K562 (cell line): ENCODE results near the gene EEPD1.

Source experiments
- EP300 ChIP-seq: IDR thresholded peaks from 2 replicates; pipeline ENCODE4 v1.6.1; 2012; ENCODE audit warnings: low read length, improper control_type of control experiment
- EZH2 ChIP-seq: IDR thresholded peaks from 2 replicates; pipeline ENCODE4 v1.6.1; 2012; ENCODE audit warnings: low read depth, mild to moderate bottlenecking, inconsistent platforms, low read length, borderline replicate concordance
- FOXJ2 ChIP-seq: fragments of 200-800 bp; sonication (Bioruptor generic); IDR thresholded peaks from 2 replicates; pipeline ENCODE4 v1.6.1; 2016; ENCODE audit warnings: missing genetic modification characterization, missing compliant biosample characterization
- HIVEP1 ChIP-seq: fragments of 250-450 bp; sonication (Bioruptor Pico); IDR thresholded peaks from 2 replicates; pipeline ENCODE4 v1.4.0; 2020; ENCODE audit warnings: mild to moderate bottlenecking
- NCOA4 ChIP-seq: fragments of 450-650 bp; IDR thresholded peaks from 2 replicates; pipeline ENCODE4 v1.6.1; 2018; ENCODE audit warnings: mild to moderate bottlenecking; ENCODE audit not compliant: partially characterized antibody
- ZNF146 ChIP-seq: IDR thresholded peaks from one replicate; pipeline ENCODE4 v1.6.1; 2018; ENCODE audit warnings: missing compliant biosample characterization; ENCODE audit not compliant: unreplicated experiment
- TF ChIP-seq, protein P1 (sequence below), 3 experiments: IDR thresholded peaks in 2 of 3; conservative IDR thresholded peaks in 1 of 3; 2 replicates each; pipeline ENCODE4 v1.5.1; 2011 to 2012; ENCODE audit warnings: low read length in 3 of 3, mild to moderate bottlenecking in 3 of 3, control low read depth in 2 of 3, improper control_type of control experiment in 1 of 3, inconsistent platforms in 1 of 3, low read depth in 1 of 3, mixed read lengths in 1 of 3, moderate library complexity in 1 of 3; ENCODE audit not compliant: insufficient read depth in 2 of 3
- TF ChIP-seq, protein P2 (sequence below): fragments of 250-450 bp; sonication (Bioruptor Pico); IDR thresholded peaks from 2 replicates; pipeline ENCODE4 v1.5.0; 2020; ENCODE audit warnings: mild to moderate bottlenecking

DNA sequence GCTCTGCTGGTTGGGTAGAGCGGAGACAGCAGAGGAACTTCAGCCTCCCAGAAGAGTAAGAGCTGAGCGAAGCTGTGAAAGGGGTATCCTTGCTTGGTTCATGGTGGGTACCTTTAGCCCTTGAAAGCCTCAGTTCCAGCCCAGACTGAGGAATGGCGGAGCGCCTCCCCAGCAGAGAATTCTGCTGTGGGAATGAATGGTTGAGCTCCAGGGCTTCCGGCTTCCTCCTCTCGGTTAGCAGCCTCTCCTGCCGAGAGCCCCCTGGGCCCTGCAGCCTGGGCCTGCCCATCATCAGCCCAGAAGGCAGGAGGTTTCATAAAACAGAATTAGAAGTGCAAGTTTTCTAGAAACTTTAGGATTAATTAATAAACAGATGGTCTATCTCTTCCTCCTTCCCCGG is 156.7 kb downstream of the EEPD1 start:
- TF ChIP-seq EP300: no peak
- TF ChIP-seq FOXJ2 (tag): no peak
- no peak for TF ChIP-seq NCOA4
- no peak for TF ChIP-seq ZNF146
- no peak for TF ChIP-seq EZH2
- TF ChIP-seq, protein P1, sequence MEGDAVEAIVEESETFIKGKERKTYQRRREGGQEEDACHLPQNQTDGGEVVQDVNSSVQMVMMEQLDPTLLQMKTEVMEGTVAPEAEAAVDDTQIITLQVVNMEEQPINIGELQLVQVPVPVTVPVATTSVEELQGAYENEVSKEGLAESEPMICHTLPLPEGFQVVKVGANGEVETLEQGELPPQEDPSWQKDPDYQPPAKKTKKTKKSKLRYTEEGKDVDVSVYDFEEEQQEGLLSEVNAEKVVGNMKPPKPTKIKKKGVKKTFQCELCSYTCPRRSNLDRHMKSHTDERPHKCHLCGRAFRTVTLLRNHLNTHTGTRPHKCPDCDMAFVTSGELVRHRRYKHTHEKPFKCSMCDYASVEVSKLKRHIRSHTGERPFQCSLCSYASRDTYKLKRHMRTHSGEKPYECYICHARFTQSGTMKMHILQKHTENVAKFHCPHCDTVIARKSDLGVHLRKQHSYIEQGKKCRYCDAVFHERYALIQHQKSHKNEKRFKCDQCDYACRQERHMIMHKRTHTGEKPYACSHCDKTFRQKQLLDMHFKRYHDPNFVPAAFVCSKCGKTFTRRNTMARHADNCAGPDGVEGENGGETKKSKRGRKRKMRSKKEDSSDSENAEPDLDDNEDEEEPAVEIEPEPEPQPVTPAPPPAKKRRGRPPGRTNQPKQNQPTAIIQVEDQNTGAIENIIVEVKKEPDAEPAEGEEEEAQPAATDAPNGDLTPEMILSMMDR (IDR thresholded peaks at IDR 0.05 in 2 of 3, conservative IDR thresholded peaks at IDR 0.05 in 1 of 3; ENCODE audit: insufficient read depth in 2 of 3, low read depth in 1 of 3, low read length in 3 of 3): no peak
- TF ChIP-seq, protein P2, sequence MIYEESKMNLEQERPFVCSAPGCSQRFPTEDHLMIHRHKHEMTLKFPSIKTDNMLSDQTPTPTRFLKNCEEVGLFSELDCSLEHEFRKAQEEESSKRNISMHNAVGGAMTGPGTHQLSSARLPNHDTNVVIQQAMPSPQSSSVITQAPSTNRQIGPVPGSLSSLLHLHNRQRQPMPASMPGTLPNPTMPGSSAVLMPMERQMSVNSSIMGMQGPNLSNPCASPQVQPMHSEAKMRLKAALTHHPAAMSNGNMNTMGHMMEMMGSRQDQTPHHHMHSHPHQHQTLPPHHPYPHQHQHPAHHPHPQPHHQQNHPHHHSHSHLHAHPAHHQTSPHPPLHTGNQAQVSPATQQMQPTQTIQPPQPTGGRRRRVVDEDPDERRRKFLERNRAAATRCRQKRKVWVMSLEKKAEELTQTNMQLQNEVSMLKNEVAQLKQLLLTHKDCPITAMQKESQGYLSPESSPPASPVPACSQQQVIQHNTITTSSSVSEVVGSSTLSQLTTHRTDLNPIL (CRISPR knock-in tag): no peak
- TF ChIP-seq HIVEP1 (CRISPR knock-in tag): no peak
